HCT116 (cell line): ENCODE data around the gene UBE2N. TPM values are rescaled to one million over a fixed set of nuclear protein-coding genes. Genes with fewer than 3 reads are reported as not detected.
A peak's percentile ranks its signal among the peaks of the same experiment; 100 is the strongest.

Experiments used
- ATAC-seq: fragments of 200-7000 bp; cut with Tn5 transposase; 2 replicates; pipeline ENCODE4 v1.9.1; 2020; ENCODE audit warnings: mild to moderate bottlenecking, moderate library complexity
- BruUV-seq: library from RNA; stranded (reverse); fragments of 400-500 nt; replicated peaks from 2 replicates; lab custom pipeline; 2021; lab: Mats Ljungman, UMichigan
- CTCF ChIA-PET: fragments of 300-600 bp; sonication (Branson Sonifier 250); formaldehyde crosslinking; loops from one replicate; lab custom pipeline; 2021; ENCODE audit warnings: antibody characterized with exemption; lab: Charles Lee
- POLR2A ChIA-PET: fragments of 300-600, 350-600 bp; sonication (Branson Sonifier 250); formaldehyde crosslinking; loops from one replicate; lab custom pipeline; 2021; ENCODE audit warnings: antibody characterized with exemption; lab: Charles Lee
- RAD21 ChIA-PET, 2 experiments: fragments of 300-600 bp; sonication (Branson Sonifier 250); formaldehyde crosslinking; loops; one replicate each; lab custom pipeline; 2023; ENCODE audit warnings: low total read pairs in 2 of 2; ENCODE audit not compliant: uncharacterized antibody in 2 of 2, unreplicated experiment in 2 of 2, low non-redundant PET in 1 of 2; lab: Charles Lee
- DNase-seq: peaks from one replicate; pipeline ENCODE4 v3.0.0-alpha.2; 2010; ENCODE audit warnings: low read depth, low spot score
- H2AFZ ChIP-seq: fragments of 200-600 bp; shearing (Covaris generic), sonication (generic); 2 replicates; pipeline ENCODE4 v1.6.1; 2017; ENCODE audit warnings: low read depth, mixed run types, mixed read lengths, antibody characterized with exemption, low read length; ENCODE audit not compliant: poor library complexity, severe bottlenecking
- H3K27ac ChIP-seq: 2 replicates; pipeline ENCODE4 v1.5.1; 2012; ENCODE audit warnings: low read depth, low read length
- H3K27me3 ChIP-seq: fragments of 200-600 bp; sonication (generic); 2 replicates; pipeline ENCODE4 v1.6.1; 2016; ENCODE audit warnings: mixed run types, low read length, mixed read lengths; ENCODE audit not compliant: insufficient read depth
- H3K36me3 ChIP-seq, 2 experiments: fragments of 200-500 bp in 1 of 2; fragments of 200-600 bp in 1 of 2; sonication (Bioruptor generic) in 1 of 2; sonication (generic) in 1 of 2; 2 replicates each; pipeline versions ENCODE4 v1.5.1 to v1.6.1; 2014 to 2016; ENCODE audit warnings: low read length in 2 of 2, inconsistent platforms in 1 of 2, mixed read lengths in 1 of 2, mixed run types in 1 of 2; ENCODE audit not compliant: insufficient read depth in 2 of 2, control insufficient read depth in 1 of 2
- H3K4me1 ChIP-seq, 2 experiments: fragments of 200-600 bp in 1 of 2; sonication (generic) in 1 of 2; 2 replicates each; pipeline versions ENCODE4 v1.5.1 to v1.6.1; 2012 to 2017; ENCODE audit warnings: low read length in 2 of 2, inconsistent platforms in 1 of 2, mild to moderate bottlenecking in 1 of 2, mixed read lengths in 1 of 2, mixed run types in 1 of 2, moderate library complexity in 1 of 2; ENCODE audit not compliant: insufficient read depth in 2 of 2, control insufficient read depth in 1 of 2
- H3K4me2 ChIP-seq: fragments of 200-600 bp; sonication (generic); 2 replicates; pipeline ENCODE4 v1.6.1; 2017; ENCODE audit warnings: mixed run types, low read length, mixed read lengths
- H3K4me3 ChIP-seq, 2 experiments: fragments of 200-600 bp in 1 of 2; sonication (generic) in 1 of 2; replicated peaks in 1 of 2; 2 replicates each; pipeline ENCODE4 v1.5.1; 2011 to 2016; ENCODE audit warnings: low read length in 2 of 2, control low read depth in 1 of 2, low read depth in 1 of 2, mild to moderate bottlenecking in 1 of 2, mixed read lengths in 1 of 2, mixed run types in 1 of 2
- H3K79me2 ChIP-seq: fragments of 200-600 bp; sonication (generic); 2 replicates; pipeline ENCODE4 v1.6.1; 2017; ENCODE audit warnings: mild to moderate bottlenecking, mixed run types, low read length, moderate library complexity, mixed read lengths; ENCODE audit not compliant: insufficient read depth
- H3K9ac ChIP-seq: fragments of 200-600 bp; sonication (generic); 2 replicates; pipeline ENCODE4 v1.6.1; 2016; ENCODE audit warnings: low read length, mixed read lengths
- H3K9me2 ChIP-seq: fragments of 200-600 bp; sonication (generic), shearing (Covaris generic); 2 replicates; pipeline ENCODE4 v1.6.1; 2017; ENCODE audit warnings: mixed run types, mild to moderate bottlenecking, moderate library complexity; ENCODE audit not compliant: insufficient read depth
- H3K9me3 ChIP-seq, 2 experiments: fragments of 200-500 bp in 1 of 2; fragments of 200-600 bp in 1 of 2; sonication (Bioruptor generic) in 1 of 2; sonication (generic) in 1 of 2; 2 replicates each; pipeline ENCODE4 v1.6.1; 2014 to 2017; ENCODE audit warnings: low read length in 2 of 2, mixed read lengths in 2 of 2, inconsistent platforms in 1 of 2, low read depth in 1 of 2, mild to moderate bottlenecking in 1 of 2, mixed run types in 1 of 2, moderate library complexity in 1 of 2; ENCODE audit not compliant: control insufficient read depth in 1 of 2, insufficient read depth in 1 of 2
- H4K20me1 ChIP-seq: fragments of 200-600 bp; sonication (generic), shearing (Covaris generic); 2 replicates; pipeline ENCODE4 v1.6.1; 2017; ENCODE audit warnings: mixed run types, mild to moderate bottlenecking, moderate library complexity; ENCODE audit not compliant: insufficient read depth
- ATF3 ChIP-seq: IDR thresholded peaks from 2 replicates; pipeline ENCODE4 v1.6.1; 2012
- CEBPB ChIP-seq: IDR thresholded peaks from 2 replicates; pipeline ENCODE4 v1.6.1; 2012; ENCODE audit warnings: low read depth
- ELF1 ChIP-seq: IDR thresholded peaks from 2 replicates; pipeline ENCODE4 v1.6.1; 2012; ENCODE audit warnings: low read depth, borderline replicate concordance
- EZH2phosphoT487 ChIP-seq: fragments of 200-600 bp; IDR thresholded peaks from 2 replicates; pipeline ENCODE4 v1.6.1; 2018; ENCODE audit warnings: antibody characterized with exemption, borderline replicate concordance
- FOSL1 ChIP-seq: IDR thresholded peaks from 2 replicates; pipeline ENCODE4 v1.6.1; 2012; ENCODE audit warnings: low read depth
- MAX ChIP-seq: IDR thresholded peaks from 2 replicates; pipeline ENCODE4 v1.6.1; 2012
- POLR2AphosphoS5 ChIP-seq: IDR thresholded peaks from 2 replicates; pipeline ENCODE4 v1.6.1; 2011; ENCODE audit warnings: mild to moderate bottlenecking, low read depth, low read length, moderate library complexity
- REST ChIP-seq: IDR thresholded peaks from 2 replicates; pipeline ENCODE4 v1.6.1; 2012; ENCODE audit warnings: low read depth
- TCF7L2 ChIP-seq: IDR thresholded peaks from 2 replicates; pipeline ENCODE4 v1.7.0; 2011; ENCODE audit warnings: borderline replicate concordance, inconsistent platforms; ENCODE audit not compliant: insufficient read depth, insufficient read length; ENCODE audit errors: extremely low read depth
- ZFX ChIP-seq: fragments of 450-650 bp; IDR thresholded peaks from 2 replicates; pipeline ENCODE4 v1.6.1; 2017
- intact Hi-C: fragments of 100-400 bp; cut with micrococcal nuclease; formaldehyde crosslinking; loops from 2 replicates; pipeline ENCODE4 v1.10.0; 2022
- total RNA-seq: library from RNA; stranded (reverse); gene quantifications from one replicate; pipeline ENCODE4 v1.2.1, GENCODE V29; 2021; ENCODE audit not compliant: unreplicated experiment

UBE2N gene
- total RNA-seq, 1 experiment from 2014 or later: 140 TPM

GRCh38 chr12:93403988-93404803 is 37.6 kb downstream of the UBE2N start:
- POLR2A ChIA-PET: interaction anchor here (1.4 kb wide), 1 partner anchor 28 kb away, joined by 3 read pairs; no protein-coding TSS in a partner anchor
- TSS peak; percentile 7 for BruUV-seq
- H3K27ac ChIP-seq: no peak overlapping the region

More at GRCh38 chr12:93403988-93404803, 37.6 kb downstream of the UBE2N start:
- no peaks in the 10 kb centered on the region for H3K4me1 ChIP-seq
- TF ChIP-seq FOSL1 (no peak), ZFX (no peak), CEBPB (no peak), ELF1 (no peak), ATF3 (no peak), REST (no peak), POLR2AphosphoS5 (no peak), MAX (no peak), TCF7L2 (no peak), EZH2phosphoT487 (no peak)
- no peak overlapping the region for H3K4me2 ChIP-seq
- RAD21 ChIA-PET: interaction anchor here in 1 of 2 experiments (0.6 kb wide), 1 partner anchor 418 kb away, joined by 4 read pairs; no protein-coding TSS in a partner anchor
- CTCF ChIA-PET: interaction anchor here (0.7 to 2.7 kb wide), 4 partner anchors 15 to 697 kb away, joined by 3 to 7 read pairs (median 4); no protein-coding TSS in a partner anchor
- no peak overlapping the region for H3K9ac ChIP-seq
- intact Hi-C loops: no loop called here
- ATAC-seq (no peak), DNase-seq (no peak)
- H3K9me3 ChIP-seq: no peaks in the 10 kb centered on the region
- no peaks in the 10 kb centered on the region for H4K20me1 ChIP-seq
- H3K79me2 ChIP-seq: peaks cover 9% of the 10 kb centered on the region; the same call in 1 of the 2 replicates
- H3K9me2 ChIP-seq: no peaks in the 10 kb centered on the region
- peaks cover 10% of the 10 kb centered on the region in 2 experiments; a peak in 2 of 4 replicates for H3K36me3 ChIP-seq
- H3K4me3 ChIP-seq: no peak overlapping the region
- no peak overlapping the region for H2AFZ ChIP-seq
- no peaks in the 10 kb centered on the region for H3K27me3 ChIP-seq
